Natural killer cell (primary cell): ENCODE data around the gene LSM12. TPM values are rescaled to one million over a fixed set of nuclear protein-coding genes. Genes with fewer than 3 reads are reported as not detected.

Experiments used
- ATAC-seq, 3 donors: fragments of 150-1000 bp in 2 of 3; fragments of 200-7000 bp in 1 of 3; cut with Tn5 transposase; 1 replicate in 1 of 3; 2 replicates in 2 of 3; pipeline ENCODE4 v1.10.0; 2021; ENCODE audit warnings: mild to moderate bottlenecking in 2 of 3, moderate library complexity in 2 of 3
- DNase-seq, 2 donors: peaks; one replicate each; pipeline versions ENCODE4 v3.0.0 to v3.0.0-alpha.2; 2013 to 2021; ENCODE audit warnings: mixed read lengths in 1 of 2
- H3K27ac ChIP-seq: one replicate; pipeline ENCODE4 v1.5.1; 2013; ENCODE audit warnings: mild to moderate bottlenecking, low read length
- H3K27me3 ChIP-seq: one replicate; pipeline ENCODE4 v1.6.1; 2013; ENCODE audit warnings: low read length; ENCODE audit not compliant: control insufficient read depth, insufficient read depth
- H3K36me3 ChIP-seq: one replicate; pipeline ENCODE4 v1.6.1; 2013; ENCODE audit warnings: low read length; ENCODE audit not compliant: control insufficient read depth, insufficient read depth
- H3K4me1 ChIP-seq: one replicate; pipeline ENCODE4 v1.6.1; 2013; ENCODE audit warnings: low read length; ENCODE audit not compliant: control insufficient read depth, insufficient read depth
- H3K4me3 ChIP-seq: one replicate; pipeline ENCODE4 v1.5.1; 2013; ENCODE audit warnings: low read length
- H3K9me3 ChIP-seq: one replicate; pipeline ENCODE4 v1.6.1; 2013; ENCODE audit warnings: low read length; ENCODE audit not compliant: control insufficient read depth, insufficient read depth
- H3K27ac Mint-ChIP-seq, 2 donors: one replicate each; pipeline ENCODE4 v1.8.0; 2022; ENCODE audit warnings: mild to moderate bottlenecking in 2 of 2, mixed read lengths in 2 of 2, moderate library complexity in 1 of 2
- H3K27me3 Mint-ChIP-seq, 2 donors: one replicate each; pipeline ENCODE4 v1.8.0; 2022; ENCODE audit warnings: low read depth in 2 of 2, mixed read lengths in 2 of 2
- H3K36me3 Mint-ChIP-seq: one replicate; pipeline ENCODE4 v1.8.0; 2022; ENCODE audit warnings: mixed read lengths
- H3K4me1 Mint-ChIP-seq, 2 donors: one replicate each; pipeline ENCODE4 v1.8.0; 2022; ENCODE audit warnings: mixed read lengths in 2 of 2
- H3K4me3 Mint-ChIP-seq: one replicate; pipeline ENCODE4 v1.8.0; 2022; ENCODE audit warnings: mild to moderate bottlenecking, moderate library complexity, mixed read lengths
- H3K9me3 Mint-ChIP-seq, 2 donors: one replicate each; pipeline ENCODE4 v1.8.0; 2022; ENCODE audit warnings: mixed read lengths in 2 of 2
- CTCF ChIP-seq: fragments of 200-600 bp; IDR thresholded peaks from one replicate; pipeline ENCODE4 v1.8.0; 2022; ENCODE audit warnings: antibody characterized with exemption
- WGBS: methylation state at CpG from one replicate; pipeline ENCODE4 v1.1.7; 2013; ENCODE audit warnings: missing lambda C conversion rate; ENCODE audit not compliant: insufficient coverage; 5-methylcytosine and 5-hydroxymethylcytosine counted together
- intact Hi-C: fragments of 100-400 bp; cut with micrococcal nuclease; formaldehyde crosslinking; loops from one replicate; pipeline ENCODE4 v1.14.2; 2022
- total RNA-seq, 4 donors: library from RNA; stranded (reverse); fragments of 120-200 nt in 1 of 4; gene quantifications; one replicate each; pipeline versions ENCODE4 v1.2.3 to v1.2.4, GENCODE V29; 2013 to 2022

Gene LSM12
- total RNA-seq, 3 donors from 2014 or later (not counting 1 experiment from before 2014, with no cell fraction given): 46.9 to 54.0 (median 51.8) TPM

GRCh38 chr17:44033861-44034408 is 32.5 kb downstream of the LSM12 start:
- H3K4me3 Mint-ChIP-seq: no peak overlapping the region
- intact Hi-C loops: no loop called here
- peak overlapping the region in 1 of 2 donors; percentile 25 for H3K27ac Mint-ChIP-seq

DNA sequence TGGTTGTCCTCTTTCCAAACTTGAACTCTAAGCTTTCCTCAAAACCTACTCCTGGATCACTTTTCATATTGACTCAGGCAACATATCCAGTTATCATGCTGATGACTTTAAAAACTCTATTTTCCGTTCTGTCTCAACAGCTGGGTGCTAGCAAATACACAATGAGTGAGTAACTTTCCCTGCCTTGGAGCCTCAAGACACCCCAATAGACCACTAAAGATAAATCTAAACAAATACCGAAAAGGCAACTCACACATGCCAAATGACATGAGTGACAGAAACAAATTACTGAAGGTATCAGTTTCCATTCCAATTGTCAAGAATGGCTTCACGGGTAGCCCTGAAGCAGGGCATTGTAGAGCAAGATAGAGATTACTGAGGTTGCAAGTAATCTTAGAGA is 36.0 kb downstream of the LSM12 start:
- 100% methylated on average over 2 of the region's 3 CpGs for WGBS
- Mint-ChIP-seq H3K36me3 (no peaks in the 10 kb centered on the region), H3K9me3 (no peaks in the 10 kb centered on the region), H3K4me1 (peaks cover 0 to 18% of the 10 kb centered on the region in 2 donors), H3K27ac (no peak overlapping the region), H3K27me3 (no peaks in the 10 kb centered on the region), H3K4me3 (no peak overlapping the region)
- H3K9me3 ChIP-seq: no peaks in the 10 kb centered on the region
- H3K36me3 ChIP-seq: peaks cover 19% of the 10 kb centered on the region
- DNase-seq: no peak
- no peak for ATAC-seq
- no peak overlapping the region for H3K27ac ChIP-seq
- H3K27me3 ChIP-seq: no peaks in the 10 kb centered on the region
- intact Hi-C loops: no loop called here
- no peaks in the 10 kb centered on the region for H3K4me1 ChIP-seq
- TF ChIP-seq CTCF: no peak
- no peak overlapping the region for H3K4me3 ChIP-seq

More at GRCh38 chr17:44033861-44034408, 32.5 kb downstream of the LSM12 start:
- H3K4me3 ChIP-seq: no peak overlapping the region
- H3K27me3 ChIP-seq: no peaks in the 10 kb centered on the region
- no peak for ATAC-seq
- no peaks in the 10 kb centered on the region for H3K9me3 ChIP-seq
- peaks cover 43% of the 10 kb centered on the region for H3K36me3 ChIP-seq
- Mint-ChIP-seq H3K4me1 (peaks cover 0 to 18% of the 10 kb centered on the region in 2 donors), H3K9me3 (no peaks in the 10 kb centered on the region), H3K27me3 (no peaks in the 10 kb centered on the region), H3K36me3 (no peaks in the 10 kb centered on the region)
- no peaks in the 10 kb centered on the region for H3K4me1 ChIP-seq
- TF ChIP-seq CTCF: no peak
- no peak for DNase-seq
- 67% methylated on average over 3 of the region's 3 CpGs for WGBS
- H3K27ac ChIP-seq: no peak overlapping the region

GRCh38 chr17:44029736-44030135 is 36.7 kb downstream of the LSM12 start:
- DNase-seq: no peak
- no peaks in the 10 kb centered on the region for H3K36me3 Mint-ChIP-seq
- H3K4me1 Mint-ChIP-seq: peaks cover 0 to 18% of the 10 kb centered on the region in 2 donors
- Histone ChIP-seq H3K27ac (no peak overlapping the region), H3K4me3 (no peak overlapping the region), H3K9me3 (no peaks in the 10 kb centered on the region), H3K36me3 (peaks cover 19% of the 10 kb centered on the region), H3K27me3 (no peaks in the 10 kb centered on the region), H3K4me1 (no peaks in the 10 kb centered on the region)
- no peak for ATAC-seq
- intact Hi-C loops: no loop called here
- H3K9me3 Mint-ChIP-seq: no peaks in the 10 kb centered on the region
- peak overlapping the region in 1 of 2 donors; percentile 70 for H3K27ac Mint-ChIP-seq
- no peak for TF ChIP-seq CTCF
- no peaks in the 10 kb centered on the region for H3K27me3 Mint-ChIP-seq
- 93% methylated on average over 5 of the region's 5 CpGs for WGBS
- no peak overlapping the region for H3K4me3 Mint-ChIP-seq

GRCh38 chr17:44024853-44025252 is 41.6 kb downstream of the LSM12 start:
- Mint-ChIP-seq H3K27me3 (no peaks in the 10 kb centered on the region), H3K4me3 (no peak overlapping the region), H3K9me3 (no peaks in the 10 kb centered on the region), H3K27ac (no peak overlapping the region), H3K36me3 (no peaks in the 10 kb centered on the region), H3K4me1 (peaks cover 0 to 9% of the 10 kb centered on the region in 2 donors)
- DNase-seq (no peak), ATAC-seq (no peak)
- H3K36me3 ChIP-seq: peaks cover 3% of the 10 kb centered on the region
- no peaks in the 10 kb centered on the region for H3K9me3 ChIP-seq
- no peaks in the 10 kb centered on the region for H3K4me1 ChIP-seq
- H3K27me3 ChIP-seq: no peaks in the 10 kb centered on the region
- intact Hi-C loops: no loop called here
- TF ChIP-seq CTCF: no peak
- H3K4me3 ChIP-seq: no peak overlapping the region
- H3K27ac ChIP-seq: no peak overlapping the region
- WGBS: 100% methylated on average over 4 of the region's 4 CpGs
